Hepatocyte (in vitro differentiated cells): Measurements from ENCODE around the gene SAA4.
"Not testable (repeated sequence)": the region's sequence is repeated elsewhere in the genome, so short reads cannot be mapped to it uniquely, and the experiment has no call there.

Experiments used
- EZH2 ChIP-seq: fragments of 200-600 bp; sonication (generic); IDR thresholded peaks from 2 replicates; pipeline ENCODE4 v1.6.1; 2016; ENCODE audit warnings: antibody characterized with exemption, mild to moderate bottlenecking, borderline replicate concordance
- EZH2phosphoT487 ChIP-seq: fragments of 200-600 bp; sonication (generic); IDR thresholded peaks from one replicate; pipeline ENCODE4 v1.6.1; 2018; ENCODE audit warnings: antibody characterized with exemption, mild to moderate bottlenecking, low read depth, moderate library complexity; ENCODE audit not compliant: unreplicated experiment, severe bottlenecking
- TF ChIP-seq, protein P1 (sequence below): fragments of 200-600 bp; sonication (generic); IDR thresholded peaks from 2 replicates; pipeline ENCODE4 v1.5.1; 2016; ENCODE audit warnings: antibody characterized with exemption, mild to moderate bottlenecking; ENCODE audit not compliant: poor library complexity

DNA sequence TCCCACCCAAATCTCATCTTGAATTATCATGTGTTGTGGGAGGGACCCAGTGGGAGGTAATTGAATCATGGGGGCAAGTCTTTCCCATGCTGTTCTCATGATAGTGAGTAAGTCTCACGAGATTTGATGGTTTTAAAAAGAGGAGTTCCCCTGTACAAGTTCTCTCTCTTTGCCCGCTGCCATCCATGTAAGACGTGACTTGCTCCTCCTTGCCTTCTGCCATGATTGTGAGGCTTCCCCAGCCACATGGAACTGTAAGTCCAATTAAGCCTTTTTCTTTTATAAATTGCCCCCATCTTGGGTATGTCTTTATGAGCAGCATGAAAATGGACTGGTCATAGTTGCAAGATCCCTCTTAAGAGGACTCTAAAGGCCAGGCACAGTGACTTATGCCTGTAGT is 38.9 kb downstream of the SAA4 start:
- TF ChIP-seq, protein P1, sequence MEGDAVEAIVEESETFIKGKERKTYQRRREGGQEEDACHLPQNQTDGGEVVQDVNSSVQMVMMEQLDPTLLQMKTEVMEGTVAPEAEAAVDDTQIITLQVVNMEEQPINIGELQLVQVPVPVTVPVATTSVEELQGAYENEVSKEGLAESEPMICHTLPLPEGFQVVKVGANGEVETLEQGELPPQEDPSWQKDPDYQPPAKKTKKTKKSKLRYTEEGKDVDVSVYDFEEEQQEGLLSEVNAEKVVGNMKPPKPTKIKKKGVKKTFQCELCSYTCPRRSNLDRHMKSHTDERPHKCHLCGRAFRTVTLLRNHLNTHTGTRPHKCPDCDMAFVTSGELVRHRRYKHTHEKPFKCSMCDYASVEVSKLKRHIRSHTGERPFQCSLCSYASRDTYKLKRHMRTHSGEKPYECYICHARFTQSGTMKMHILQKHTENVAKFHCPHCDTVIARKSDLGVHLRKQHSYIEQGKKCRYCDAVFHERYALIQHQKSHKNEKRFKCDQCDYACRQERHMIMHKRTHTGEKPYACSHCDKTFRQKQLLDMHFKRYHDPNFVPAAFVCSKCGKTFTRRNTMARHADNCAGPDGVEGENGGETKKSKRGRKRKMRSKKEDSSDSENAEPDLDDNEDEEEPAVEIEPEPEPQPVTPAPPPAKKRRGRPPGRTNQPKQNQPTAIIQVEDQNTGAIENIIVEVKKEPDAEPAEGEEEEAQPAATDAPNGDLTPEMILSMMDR: not testable (repeated sequence)
- TF ChIP-seq EZH2, EZH2phosphoT487: not testable (repeated sequence)
